ENCODE results near the gene P2RX4. TPM values are rescaled to one million over a fixed set of nuclear protein-coding genes. Genes with fewer than 3 reads are reported as not detected.

The P2RX4 gene
- total and polyA plus RNA-seq, 2 of the 13 experiments (the other 11 are each of a cell fraction or from before 2014, with no cell fraction given) = 13.8 to 30.8 TPM

GRCh38 chr12:121170611-121171260 lies 39.2 kb upstream of the P2RX4 start:
- ATAC-seq (no peak), DNase-seq (ENCODE audit: low spot score) (no peak), FAIRE-seq (no peak)
- in situ Hi-C loops (cut with HindIII; ENCODE audit: extremely low pct_ligation_motif_present, low pct_unique_long_range_greater_than_20kb) (no loop called here), intact Hi-C loops (cut with micrococcal nuclease; ENCODE audit: unreplicated experiment) (no loop called here)
- Histone ChIP-seq H3K9me3 (ENCODE audit: low read length) (no peaks in the 10 kb centered on the region), H3K4me3 (replicated peaks in 1 of 3; ENCODE audit: insufficient read depth in 1 of 3, low read depth in 2 of 3, low read length in 3 of 3) (no peak overlapping the region), H3K27me3 (ENCODE audit: control insufficient read depth in 1 of 2, insufficient read depth in 2 of 2, low read length in 2 of 2) (no peaks in the 10 kb centered on the region; a peak in 1 of 5 replicates), H3K27ac (ENCODE audit: extremely low read length, insufficient read depth, low read length) (no peak overlapping the region), H2AFZ (ENCODE audit: low read length) (no peak overlapping the region), H3K36me3 (replicated peaks in 1 of 2; ENCODE audit: control insufficient read depth in 1 of 2, insufficient read depth in 2 of 2, low read length in 2 of 2) (no peaks in the 10 kb centered on the region), H4K20me1 (ENCODE audit: insufficient read depth, low read length) (no peaks in the 10 kb centered on the region), H3K4me1 (ENCODE audit: insufficient read depth, low read length) (peaks cover 16% of the 10 kb centered on the region; the same call in 1 of the 2 replicates), H3K79me2 (ENCODE audit: insufficient read depth, low read length) (no peaks in the 10 kb centered on the region), H3K9ac (ENCODE audit: insufficient read depth, low read depth, low read length) (no peak overlapping the region), H3K4me2 (ENCODE audit: low read depth, low read length) (no peak overlapping the region)
- ChIA-PET CTCF (ENCODE audit: low intra/inter-chr PET ratio, low total read pairs) (no interaction called here), POLR2A (no interaction called here)
- WGBS (ENCODE audit: low lambda C conversion rate) = 40% methylated on average over 14 of the region's 14 CpGs
- BruUV-seq (replicated peaks) = no TSS peak
- TF ChIP-seq, protein P1, sequence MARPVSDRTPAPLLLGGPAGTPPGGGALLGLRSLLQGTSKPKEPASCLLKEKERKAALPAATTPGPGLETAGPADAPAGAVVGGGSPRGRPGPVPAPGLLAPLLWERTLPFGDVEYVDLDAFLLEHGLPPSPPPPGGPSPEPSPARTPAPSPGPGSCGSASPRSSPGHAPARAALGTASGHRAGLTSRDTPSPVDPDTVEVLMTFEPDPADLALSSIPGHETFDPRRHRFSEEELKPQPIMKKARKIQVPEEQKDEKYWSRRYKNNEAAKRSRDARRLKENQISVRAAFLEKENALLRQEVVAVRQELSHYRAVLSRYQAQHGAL (CRISPR knock-in tag; IDR thresholded peaks at IDR 0.05; ENCODE audit: not compliant biosample characterization) = no peak
- TF ChIP-seq STAT6 (CRISPR knock-in tag; IDR thresholded peaks at IDR 0.05; ENCODE audit: borderline replicate concordance) (no peak), MAZ (IDR thresholded peaks at IDR 0.05; ENCODE audit: borderline replicate concordance, low read depth, low read length) (no peak), MAZ (CRISPR knock-in tag; IDR thresholded peaks at IDR 0.05; ENCODE audit: low read depth) (no peak), HOXA5 (CRISPR knock-in tag; IDR thresholded peaks at IDR 0.05) (no peak), ZNF430 (CRISPR knock-in tag; IDR thresholded peaks at IDR 0.05) (no peak), PATZ1 (CRISPR knock-in tag; IDR thresholded peaks at IDR 0.05) (no peak), POLR2G (IDR thresholded peaks at IDR 0.05; ENCODE audit: low read depth, low read length) (no peak), ZNF234 (CRISPR knock-in tag; conservative IDR thresholded peaks at IDR 0.05) (no peak), ELF3 (CRISPR knock-in tag; IDR thresholded peaks at IDR 0.05) (no peak), NCOA5 (CRISPR knock-in tag; IDR thresholded peaks at IDR 0.05) (no peak), IRX3 (CRISPR knock-in tag; IDR thresholded peaks at IDR 0.05; ENCODE audit: borderline replicate concordance, low read depth) (no peak), HOXA9 (CRISPR knock-in tag; IDR thresholded peaks at IDR 0.05; ENCODE audit: borderline replicate concordance) (no peak), ZNF749 (CRISPR knock-in tag; IDR thresholded peaks at IDR 0.05; ENCODE audit: borderline replicate concordance) (no peak), ZNF484 (CRISPR knock-in tag; IDR thresholded peaks at IDR 0.05; ENCODE audit: borderline replicate concordance, low read depth) (no peak), ZNF335 (CRISPR knock-in tag; IDR thresholded peaks at IDR 0.05) (no peak), NPAS2 (CRISPR knock-in tag; IDR thresholded peaks at IDR 0.05; ENCODE audit: borderline replicate concordance) (no peak), FIP1L1 (IDR thresholded peaks at IDR 0.05; ENCODE audit: borderline replicate concordance, insufficient read depth, low read depth, low read length) (no peak)
